T1000 (cell line): ENCODE measurements around the gene TMEM184C.

Source experiments
- DNase-seq: peaks from one replicate; lab custom pipeline; 2025; ENCODE audit warnings: mixed read lengths; lab: John Stamatoyannopoulos, UW

TMEM184C gene

GRCh38 chr4:147617173-147617840, at the start of gene TMEM184C:
TSS of gene TMEM184C (plus strand) at chr4:147617397. CDS start at chr4:147617957, 560 bp downstream.
- peak; percentile 96 for DNase-seq

- DNase-seq, result no peak
Observed at GRCh38 chr4:147570616-147571015, 46.6 kb upstream of the TMEM184C start.

- DNase-seq, result no peak
Observed at GRCh38 chr4:147571036-147571770, 46.0 kb upstream of the TMEM184C start.

GRCh38 chr4:147576084-147576483, 41.1 kb upstream of the TMEM184C start:
- no peak for DNase-seq

GRCh38 chr4:147578051-147578476, 39.1 kb upstream of the TMEM184C start:
- DNase-seq, result peak; percentile 86

GRCh38 chr4:147578593-147578992, 38.6 kb upstream of the TMEM184C start:
- no peak for DNase-seq

GRCh38 chr4:147580396-147580795, 36.8 kb upstream of the TMEM184C start:
- no peak for DNase-seq

- no peak for DNase-seq
Observed at GRCh38 chr4:147581606-147582350, 35.4 kb upstream of the TMEM184C start.

- no peak for DNase-seq
Observed at GRCh38 chr4:147582386-147583060, 34.7 kb upstream of the TMEM184C start.

GRCh38 chr4:147583876-147584275, 33.3 kb upstream of the TMEM184C start:
- no peak for DNase-seq

- no peak for DNase-seq
Observed at GRCh38 chr4:147586032-147586431, 31.2 kb upstream of the TMEM184C start.

GRCh38 chr4:147586637-147587036, 30.6 kb upstream of the TMEM184C start:
- no peak for DNase-seq

GRCh38 chr4:147587041-147587440, 30.2 kb upstream of the TMEM184C start:
- no peak for DNase-seq

- no peak for DNase-seq
Observed at GRCh38 chr4:147589586-147589985, 27.6 kb upstream of the TMEM184C start.

- peak; percentile 63 for DNase-seq
Observed at GRCh38 chr4:147590249-147590920, 26.8 kb upstream of the TMEM184C start.

GRCh38 chr4:147591106-147591505, 26.1 kb upstream of the TMEM184C start:
- DNase-seq, result no peak

- no peak for DNase-seq
Observed at GRCh38 chr4:147594107-147594506, 23.1 kb upstream of the TMEM184C start.

- no peak for DNase-seq
Observed at GRCh38 chr4:147594578-147594977, 22.6 kb upstream of the TMEM184C start.

GRCh38 chr4:147596377-147596776, 20.8 kb upstream of the TMEM184C start:
- DNase-seq, result no peak

GRCh38 chr4:147596981-147597380, 20.2 kb upstream of the TMEM184C start:
- DNase-seq, result no peak

GRCh38 chr4:147597561-147597960, 19.6 kb upstream of the TMEM184C start:
- DNase-seq, result no peak

GRCh38 chr4:147599206-147599605, 18.0 kb upstream of the TMEM184C start:
- DNase-seq, result no peak
